Myocyte (in vitro differentiated cells): ENCODE results near the gene PTGDR2. TPM values are rescaled to one million over a fixed set of nuclear protein-coding genes. Genes with fewer than 3 reads are reported as not detected.

Experiments used
- DNase-seq: peaks from one replicate; pipeline ENCODE4 v3.0.0-alpha.2; 2012; ENCODE audit warnings: low read depth
- total RNA-seq: library from RNA; depleted of rRNA; stranded (reverse); fragments of >200 nt; gene quantifications from 2 replicates; pipeline ENCODE4 v1.2.3, GENCODE V29; 2014

PTGDR2 gene
- total RNA-seq, 1 donor from 2014 or later, result not detected

- DNase-seq, result no peak
Measured at GRCh38 chr11:60874421-60875365, 18.9 kb upstream of the PTGDR2 start.

DNA sequence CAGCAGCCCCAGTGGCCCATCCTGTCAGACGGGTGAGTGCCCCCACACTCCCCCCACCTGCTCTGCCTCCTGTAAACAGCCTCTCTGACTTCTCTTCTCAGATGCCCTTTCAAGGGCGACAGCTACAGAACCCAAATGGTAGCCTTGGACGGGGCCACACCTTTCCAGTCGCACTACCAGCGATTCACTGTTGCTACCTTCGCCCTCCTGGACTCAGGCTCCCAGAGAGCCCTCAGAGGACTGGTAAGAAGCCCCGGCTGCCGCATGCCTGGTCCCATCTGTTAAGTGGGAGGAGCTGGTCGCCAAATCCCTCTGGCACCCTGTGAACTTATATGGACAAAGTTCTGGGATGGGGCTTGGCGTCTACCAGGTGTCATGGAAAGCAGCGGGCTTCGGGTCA lies 17.8 kb upstream of the PTGDR2 start:
- DNase-seq, result no peak

DNA sequence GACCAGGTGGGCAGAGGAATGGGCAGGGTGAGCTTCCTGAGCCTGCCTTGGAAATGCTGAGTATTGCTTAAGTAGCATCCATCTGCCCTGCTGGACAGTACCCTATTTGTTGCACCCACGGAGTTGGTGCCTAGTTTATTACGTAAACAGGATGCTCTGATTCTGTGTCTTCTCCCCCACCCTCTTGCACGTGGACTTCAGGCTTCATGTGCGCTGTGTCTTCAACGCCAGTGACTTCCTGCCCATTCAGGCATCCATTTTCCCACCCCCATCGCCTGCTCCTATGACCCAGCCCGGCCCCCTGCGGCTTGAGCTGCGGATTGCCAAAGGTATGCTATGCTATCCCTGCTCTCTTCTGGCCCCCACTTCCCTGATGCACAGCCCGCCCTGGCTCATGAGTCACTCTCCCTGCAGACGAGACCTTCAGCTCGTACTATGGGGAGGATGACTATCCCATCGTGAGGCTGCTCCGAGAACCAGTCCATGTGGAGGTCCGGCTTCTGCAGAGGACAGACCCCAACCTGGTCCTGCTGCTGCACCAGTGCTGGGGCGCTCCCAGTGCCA lies 17.3 kb upstream of the PTGDR2 start:
- no peak for DNase-seq

DNA sequence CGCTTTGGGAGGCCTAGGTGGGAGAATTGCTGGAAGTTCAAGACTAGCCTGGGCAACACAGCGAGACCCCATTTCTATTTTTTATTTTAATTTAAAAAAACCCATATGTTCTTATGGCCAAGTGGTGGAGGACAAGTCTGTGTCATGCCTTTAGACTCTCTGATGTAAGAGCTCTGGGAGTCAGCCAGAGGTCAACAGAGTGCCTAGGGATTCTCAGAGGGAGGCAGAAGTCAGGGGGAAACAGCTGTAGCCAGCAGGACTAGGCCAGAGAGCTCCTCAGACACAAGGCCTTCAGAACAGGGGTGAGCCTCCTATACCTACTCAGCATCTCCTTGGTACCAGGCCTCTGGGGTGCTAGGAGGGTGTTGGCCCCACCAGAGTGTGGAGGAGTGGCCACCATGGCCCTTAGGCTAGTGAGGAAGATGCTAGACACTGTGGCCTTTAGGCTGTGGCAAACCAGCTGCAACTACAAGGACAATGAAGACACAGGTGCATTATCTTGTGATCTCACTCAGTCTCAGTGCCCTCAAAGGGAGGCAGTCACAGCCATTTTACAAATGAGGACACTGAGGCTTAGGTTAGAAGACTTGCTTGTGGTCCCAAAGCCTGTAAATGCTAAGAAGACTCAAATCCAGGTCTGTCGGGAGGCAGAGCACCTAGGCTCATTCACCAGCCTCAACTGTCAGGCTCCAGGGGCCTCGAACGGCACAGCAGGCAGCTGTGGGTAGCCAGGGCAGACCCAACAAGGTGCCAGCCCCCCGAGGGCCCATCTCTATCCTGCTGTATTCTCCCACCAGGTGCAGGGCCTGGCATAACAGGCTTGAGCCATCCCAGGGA lies 16.6 kb upstream of the PTGDR2 start:
- DNase-seq, result peak; percentile 49

GRCh38 chr11:60871378-60872061 lies 15.8 kb upstream of the PTGDR2 start:
- DNase-seq, result peak; percentile 35

DNA sequence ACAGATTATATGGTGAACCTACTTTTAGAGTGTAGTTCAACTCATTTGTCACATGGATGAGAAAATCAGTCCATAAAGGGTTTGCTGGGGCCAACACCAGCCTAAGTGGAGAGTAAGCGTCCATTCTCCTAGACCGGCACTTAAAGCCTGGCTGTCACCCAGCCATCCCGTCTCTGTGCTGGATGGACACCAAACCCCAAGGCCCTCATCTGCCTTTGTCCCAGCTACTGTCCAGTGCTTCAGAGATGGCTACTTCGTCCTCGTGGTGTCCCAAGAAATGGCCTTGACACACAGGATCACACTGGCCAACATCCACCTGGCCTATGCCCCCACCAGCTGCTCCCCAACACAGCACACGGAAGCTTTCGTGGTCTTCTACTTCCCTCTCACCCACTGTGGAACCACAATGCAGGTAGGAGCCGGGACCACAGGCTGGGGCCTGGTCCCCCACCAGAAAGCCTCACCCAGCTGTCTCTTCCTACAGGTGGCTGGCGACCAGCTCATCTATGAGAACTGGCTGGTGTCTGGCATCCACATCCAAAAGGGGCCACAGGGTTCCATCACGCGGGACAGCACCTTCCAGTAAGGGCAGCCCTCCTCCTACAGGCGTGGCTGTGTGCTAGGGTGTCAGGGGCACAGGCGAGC lies 15.1 kb upstream of the PTGDR2 start:
- no peak for DNase-seq

GRCh38 chr11:60870276-60870675 lies 14.5 kb upstream of the PTGDR2 start:
- DNase-seq, result no peak

- DNase-seq, result no peak
Measured at GRCh38 chr11:60869451-60869825, 13.7 kb upstream of the PTGDR2 start.

DNA sequence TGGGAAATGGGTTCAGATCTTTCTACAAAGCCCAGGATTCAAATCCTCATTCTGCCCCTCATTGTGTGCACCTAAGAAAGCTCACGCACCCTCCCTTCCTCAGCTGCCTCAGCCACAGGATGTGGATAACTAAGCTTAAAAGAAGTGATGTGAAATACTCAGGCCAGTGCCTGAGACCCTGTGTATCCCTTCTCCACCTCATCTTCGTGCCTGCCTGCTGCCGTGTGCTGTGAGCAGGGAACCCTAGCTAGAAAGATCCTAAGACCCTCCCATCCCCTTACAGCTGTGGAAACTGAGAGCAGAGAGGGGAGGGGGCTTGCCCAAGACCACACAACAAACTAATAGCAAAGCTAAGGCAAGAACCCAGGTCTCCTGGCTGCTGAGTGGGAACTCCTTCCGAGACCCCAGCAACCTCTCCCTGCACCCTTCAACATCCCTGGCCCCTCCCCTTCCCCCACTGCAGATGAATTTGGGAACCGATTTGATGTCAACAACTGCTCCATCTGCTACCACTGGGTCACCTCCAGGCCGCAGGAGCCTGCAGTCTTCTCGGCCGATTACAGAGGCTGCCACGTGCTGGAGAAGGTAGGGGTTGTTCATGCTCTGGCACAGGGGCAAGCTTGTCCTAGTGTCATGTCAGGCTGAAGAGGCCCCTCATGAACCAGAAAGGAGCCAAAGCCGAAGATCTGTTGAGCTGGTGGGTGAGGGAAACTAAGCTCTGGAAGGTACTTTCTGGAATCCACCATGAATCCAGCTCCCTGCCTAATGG lies 13.1 kb upstream of the PTGDR2 start:
- no peak for DNase-seq

DNA sequence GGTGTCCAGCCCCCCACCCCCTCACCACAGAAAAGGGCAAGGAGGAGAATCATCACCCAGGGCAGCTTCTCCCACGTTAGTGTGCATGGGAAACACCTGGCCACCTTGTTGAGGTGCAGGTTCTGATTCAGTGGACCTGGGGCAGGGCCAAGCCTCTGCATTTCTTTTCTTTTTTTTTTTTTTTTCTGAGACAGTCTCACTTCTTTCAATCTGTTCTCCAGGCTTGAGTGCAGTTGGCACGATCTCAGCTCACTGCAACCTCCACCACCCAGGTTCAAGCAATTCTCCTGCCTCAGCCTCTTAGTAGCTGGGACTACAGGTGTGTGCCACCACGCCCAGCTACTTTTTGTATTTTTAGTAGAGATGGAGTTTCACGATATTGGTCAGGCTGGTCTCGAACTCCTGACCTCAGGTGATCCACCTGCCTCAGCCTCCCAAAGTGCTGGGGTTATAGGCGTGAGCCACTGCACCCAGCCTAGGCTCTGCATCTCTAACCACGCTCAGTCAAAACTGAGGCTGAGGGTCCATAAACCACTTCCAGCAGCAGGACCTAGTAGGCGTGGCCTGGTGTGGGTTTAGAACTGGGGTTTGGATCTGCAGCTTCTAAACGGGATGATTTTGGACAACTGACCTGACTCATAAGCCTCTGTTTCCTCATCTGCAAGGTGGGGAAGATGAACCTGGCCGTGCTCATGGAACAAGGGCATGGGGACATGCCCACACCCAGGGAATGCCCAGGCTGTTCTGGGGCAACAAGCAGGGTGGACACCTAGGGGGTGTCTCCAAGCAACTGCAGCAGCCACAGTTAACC lies 12.3 kb upstream of the PTGDR2 start:
- DNase-seq, result no peak

GRCh38 chr11:60866911-60867870 lies 11.4 kb upstream of the PTGDR2 start, which contains the start of gene ZP1:
ZP1 (plus strand) TSS chr11:60867542; CDS start chr11:60867562, 20 bp downstream.
- DNase-seq, result no peak

GRCh38 chr11:60864856-60865513 lies 9.2 kb upstream of the PTGDR2 start:
- no peak for DNase-seq

DNA sequence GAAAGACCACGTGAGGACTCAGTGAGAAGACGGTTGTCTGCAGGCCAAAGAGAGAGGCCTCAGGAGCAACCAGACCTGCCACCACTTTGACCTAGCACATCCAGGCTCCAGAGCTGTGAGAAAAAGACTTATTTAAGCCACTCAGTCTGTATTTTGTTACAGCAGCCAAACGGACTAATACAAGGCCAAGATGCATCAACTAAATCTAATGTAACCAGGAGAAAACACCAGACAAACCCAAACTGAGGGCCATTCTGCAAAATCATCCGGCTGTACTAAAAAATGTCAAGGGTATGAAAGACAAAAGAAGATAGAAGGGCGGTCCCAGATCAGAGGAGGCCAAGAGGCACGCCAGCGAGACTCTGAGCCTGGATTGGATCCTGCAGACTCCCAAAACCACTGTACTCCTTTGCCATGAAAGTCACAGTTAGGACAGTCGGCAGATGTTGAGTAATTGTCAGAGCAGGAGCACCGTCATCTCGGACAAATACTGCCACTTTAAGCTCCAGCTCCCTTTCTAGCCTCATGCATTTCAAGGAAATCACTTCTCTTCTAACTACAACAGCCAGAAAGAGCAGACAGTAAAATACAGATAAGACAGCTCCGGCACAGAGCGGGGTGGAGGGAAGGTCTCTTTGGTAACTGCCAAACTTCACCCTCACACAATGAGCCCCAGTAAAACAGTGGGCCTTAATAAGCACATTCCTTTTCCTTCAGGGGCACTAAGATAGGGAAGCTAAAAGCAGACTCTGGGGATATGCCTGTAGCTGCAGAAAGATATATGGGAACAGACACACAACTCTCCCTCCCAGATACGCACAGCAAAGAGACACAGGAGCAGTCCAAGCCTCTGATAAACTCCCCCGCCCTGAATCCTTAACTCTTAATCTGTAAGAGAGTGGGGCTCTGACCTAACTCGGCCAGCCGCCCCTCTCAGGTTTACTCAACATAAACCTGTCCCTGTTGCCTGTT lies 8.1 kb upstream of the PTGDR2 start:
- DNase-seq, result no peak

GRCh38 chr11:60862171-60862570 lies 6.4 kb upstream of the PTGDR2 start:
- no peak for DNase-seq

GRCh38 chr11:60860943-60861342 lies 5.2 kb upstream of the PTGDR2 start:
- peak; percentile 47 for DNase-seq

- no peak for DNase-seq
Measured at GRCh38 chr11:60859616-60860250, 4.0 kb upstream of the PTGDR2 start.
